ENCODE data around the gene ARHGAP24.
"Not testable (repeated sequence)": the region's sequence is repeated elsewhere in the genome, so short reads cannot be mapped to it uniquely, and the experiment has no call there.

The ARHGAP24 gene

GRCh38 chr4:85884251-85884650 lies 409.3 kb downstream of the ARHGAP24 start:
- no peak for TF ChIP-seq CTCF (IDR thresholded peaks at IDR 0.05; ENCODE audit: low read depth, low read length)
- DNase-seq (ENCODE audit: extremely low read depth, low read depth): no peak

GRCh38 chr4:85886665-85887064 lies 411.7 kb downstream of the ARHGAP24 start:
- DNase-seq (ENCODE audit: extremely low read depth, low read depth): no peak
- TF ChIP-seq CTCF (IDR thresholded peaks at IDR 0.05; ENCODE audit: low read depth, low read length): no peak

GRCh38 chr4:85889314-85889713 lies 414.4 kb downstream of the ARHGAP24 start:
- no peak for TF ChIP-seq CTCF (IDR thresholded peaks at IDR 0.05; ENCODE audit: low read depth, low read length)
- no peak for DNase-seq (ENCODE audit: extremely low read depth, low read depth)

- TF ChIP-seq CTCF (IDR thresholded peaks at IDR 0.05; ENCODE audit: low read depth, low read length): no peak
- DNase-seq (ENCODE audit: extremely low read depth, low read depth): no peak
These were observed 420.8 kb downstream of the ARHGAP24 start for GRCh38 chr4:85895755-85896154.

GRCh38 chr4:85898231-85898630 lies 423.3 kb downstream of the ARHGAP24 start:
- no peak for TF ChIP-seq CTCF (IDR thresholded peaks at IDR 0.05; ENCODE audit: low read depth, low read length)
- DNase-seq (ENCODE audit: extremely low read depth, low read depth): no peak

- TF ChIP-seq CTCF (IDR thresholded peaks at IDR 0.05; ENCODE audit: low read depth, low read length): no peak
- DNase-seq (ENCODE audit: extremely low read depth, low read depth): no peak
These were observed 426.6 kb downstream of the ARHGAP24 start for GRCh38 chr4:85901500-85901899.

GRCh38 chr4:85902647-85903046 lies 427.7 kb downstream of the ARHGAP24 start:
- DNase-seq (ENCODE audit: extremely low read depth, low read depth): not testable (repeated sequence)

- no peak for TF ChIP-seq CTCF (IDR thresholded peaks at IDR 0.05; ENCODE audit: low read depth, low read length)
- no peak for DNase-seq (ENCODE audit: extremely low read depth, low read depth)
These were observed 430.8 kb downstream of the ARHGAP24 start for GRCh38 chr4:85905761-85906160.
